NCI-H748 treated with DMSO at 0.1 percent for 48 hours (cell line): ENCODE results near the gene BFSP1.

Experiments
- DNase-seq: peaks from one replicate; lab custom pipeline; 2025; lab: John Stamatoyannopoulos, UW

The BFSP1 gene

GRCh38 chr20:17530716-17531664 is at the start of gene BFSP1:
Gene BFSP1, minus strand, starts transcription at chr20:17531379. Its CDS starts 50 bp downstream, at chr20:17531329.
- peak; percentile 67 for DNase-seq

GRCh38 chr20:17580895-17581294 is 49.7 kb upstream of the BFSP1 start:
- no peak for DNase-seq

DNA sequence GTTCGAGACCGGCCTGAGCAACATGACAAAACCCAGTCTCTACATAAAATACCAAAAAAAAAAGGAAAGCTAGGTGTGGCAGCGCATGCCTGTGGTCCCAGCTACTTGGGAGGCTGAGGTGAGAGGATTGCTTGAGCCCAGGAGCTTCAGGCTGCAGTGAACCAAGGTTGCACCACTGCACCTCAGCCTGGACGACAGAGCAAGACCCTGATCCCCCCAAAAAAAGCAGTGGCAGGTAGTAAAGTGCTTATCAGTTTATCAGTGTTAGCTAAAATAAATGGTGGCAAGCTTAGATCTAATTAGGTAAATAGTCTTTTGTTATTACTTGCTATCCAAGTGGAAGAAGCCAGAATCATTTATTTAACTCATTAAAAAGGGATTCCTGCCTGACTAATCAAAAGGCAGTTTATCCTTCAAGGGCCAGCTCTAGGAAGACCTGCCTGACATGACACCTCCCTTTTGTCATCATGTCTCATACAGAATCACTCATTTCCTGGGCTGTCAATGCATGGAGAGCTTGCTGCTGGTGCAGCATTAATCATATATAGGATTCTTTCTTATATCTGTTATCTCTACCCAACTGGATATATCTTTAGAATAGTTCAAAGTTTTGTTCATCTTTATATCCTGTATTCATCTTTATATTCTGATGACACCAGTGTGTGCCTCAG is 48.3 kb upstream of the BFSP1 start:
- no peak for DNase-seq

- DNase-seq, result no peak
Measured at GRCh38 chr20:17576215-17576614, 45.0 kb upstream of the BFSP1 start.

GRCh38 chr20:17573463-17573862 is 42.3 kb upstream of the BFSP1 start:
- no peak for DNase-seq

DNA sequence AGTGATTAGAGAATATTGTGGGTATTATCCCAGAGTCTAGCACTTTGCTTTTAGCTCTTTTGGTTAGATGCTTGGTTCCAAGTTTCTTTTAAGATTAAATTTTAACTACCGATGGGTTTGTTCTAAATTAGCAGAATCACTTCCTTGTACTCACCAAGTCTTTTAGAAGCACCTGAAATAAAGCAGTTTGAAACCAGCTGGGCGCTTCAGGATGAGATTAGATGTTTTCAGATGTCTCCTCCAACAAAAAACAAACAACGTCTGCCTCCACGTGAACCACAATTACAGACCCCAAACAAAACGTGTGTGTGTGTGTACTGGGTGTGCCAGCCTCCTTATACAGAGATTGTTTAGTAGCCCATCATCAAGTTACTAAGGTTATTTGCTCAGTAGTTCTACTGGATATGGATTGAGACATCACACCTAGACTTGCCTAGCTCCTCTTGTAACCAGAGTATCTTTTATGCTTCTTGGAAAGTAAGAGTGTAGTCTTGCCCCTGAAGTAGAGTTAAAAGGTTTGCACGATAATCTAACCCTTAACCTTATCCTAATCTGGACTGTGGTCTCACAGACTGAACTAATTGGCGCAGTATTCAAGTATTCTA is 41.0 kb upstream of the BFSP1 start:
- DNase-seq, result peak; percentile 94

- DNase-seq, result peak; percentile 62
Measured at GRCh38 chr20:17571153-17571527, 40.0 kb upstream of the BFSP1 start.

DNA sequence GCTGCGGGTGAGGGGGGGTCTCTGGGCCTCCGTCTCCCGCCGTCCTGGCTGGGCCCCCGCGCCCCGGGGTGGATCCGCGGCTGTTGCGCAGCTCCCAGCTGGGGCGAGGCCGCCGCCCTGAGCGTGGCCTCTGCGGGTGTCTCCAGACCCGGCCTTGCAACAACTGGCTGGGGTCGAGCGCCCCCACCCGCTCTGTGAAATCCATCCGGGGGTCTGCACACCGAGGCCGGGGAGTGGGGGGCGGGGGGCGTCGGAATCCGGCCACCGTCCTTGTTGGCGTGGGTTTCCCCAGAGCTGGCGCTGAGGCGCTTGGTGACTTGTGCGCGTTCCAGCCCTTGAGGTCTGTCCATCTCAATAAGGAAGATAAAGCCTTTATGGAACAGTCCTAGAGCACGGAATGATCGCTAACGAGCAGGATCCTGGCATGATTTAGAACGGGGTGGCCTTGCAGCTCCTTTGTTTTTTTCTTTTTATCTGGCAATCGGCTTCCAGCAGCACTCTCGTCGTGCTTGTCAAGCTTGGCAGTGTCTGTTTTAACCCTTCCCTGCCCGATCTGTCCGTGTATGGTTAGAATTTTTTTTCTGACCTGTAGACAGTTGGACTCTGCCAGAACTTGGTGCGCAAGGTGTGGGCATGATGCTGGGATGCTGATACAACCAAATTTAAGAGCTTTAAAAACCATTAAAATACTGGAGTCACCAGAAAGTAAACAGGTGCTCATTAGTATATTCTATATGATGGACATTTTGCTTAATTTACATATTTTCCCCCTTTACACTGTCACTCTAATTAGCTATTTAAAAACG is 39.4 kb upstream of the BFSP1 start:
- peak; percentile 71 for DNase-seq

DNA sequence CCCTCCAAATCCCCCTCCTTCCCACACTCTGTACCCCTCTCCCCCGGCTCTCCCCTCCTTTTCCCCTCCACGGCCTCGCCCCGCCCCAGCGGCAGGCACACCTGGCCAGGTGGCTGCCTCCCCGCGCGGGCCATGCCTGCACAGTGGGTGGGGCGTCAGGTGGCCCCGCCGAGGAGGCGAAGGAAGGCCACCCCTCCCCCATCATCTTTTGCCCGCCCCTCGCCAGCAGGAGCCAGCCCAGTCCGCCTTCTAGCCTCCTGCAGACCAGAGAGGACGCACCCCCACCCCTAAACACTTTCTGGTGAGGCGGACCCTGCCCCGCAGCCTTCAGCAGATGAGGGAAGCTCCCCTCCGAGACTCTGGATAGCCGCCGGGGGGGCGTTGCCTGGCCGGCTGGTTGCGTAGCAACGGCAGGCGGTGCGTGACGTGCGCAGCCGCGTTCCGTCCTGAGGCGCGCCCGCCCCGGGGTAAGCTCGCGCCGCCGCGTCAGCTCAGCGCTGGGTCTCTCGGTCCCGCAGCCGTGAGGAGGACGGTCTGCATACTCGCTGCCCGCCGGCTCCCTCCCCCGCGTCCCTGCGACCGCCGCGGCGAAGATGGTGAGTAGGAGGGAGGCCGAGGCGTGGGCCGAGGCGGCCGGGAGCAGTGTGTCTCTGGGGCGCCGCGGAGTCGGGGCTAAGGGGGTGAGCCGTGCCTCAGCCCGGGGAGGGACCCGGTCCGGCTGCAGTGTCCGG is 38.6 kb upstream of the BFSP1 start, which contains the start of gene DSTN:
Gene DSTN, plus strand, starts transcription at position 460 of the 731 bp plus-strand sequence. Its CDS starts 134 bp downstream, at position 594.
- DNase-seq, result peak; percentile 94

- DNase-seq, result peak; percentile 70
Measured at GRCh38 chr20:17568972-17569521, 37.9 kb upstream of the BFSP1 start.

- no peak for DNase-seq
Measured at GRCh38 chr20:17568045-17568788, 37.0 kb upstream of the BFSP1 start.

DNA sequence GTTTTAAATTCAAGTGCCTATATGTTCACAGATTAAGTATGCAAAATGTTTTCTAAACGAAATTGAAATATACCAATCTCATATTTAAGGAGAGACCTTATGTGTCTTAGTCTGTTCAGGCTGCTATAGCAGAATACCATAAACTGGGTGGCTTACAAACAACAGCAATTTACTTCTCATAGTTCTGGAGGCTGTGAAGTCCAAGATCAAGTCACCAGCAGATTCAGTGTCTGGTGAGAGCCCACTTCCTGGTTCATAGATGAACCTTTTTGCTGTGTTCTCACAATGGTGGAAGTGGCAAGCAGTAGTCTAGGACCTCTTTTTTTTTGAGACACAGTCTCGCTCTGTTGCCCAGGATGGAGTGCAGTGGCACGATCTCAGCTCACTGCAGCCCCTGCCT is 35.2 kb upstream of the BFSP1 start:
- DNase-seq, result no peak

DNA sequence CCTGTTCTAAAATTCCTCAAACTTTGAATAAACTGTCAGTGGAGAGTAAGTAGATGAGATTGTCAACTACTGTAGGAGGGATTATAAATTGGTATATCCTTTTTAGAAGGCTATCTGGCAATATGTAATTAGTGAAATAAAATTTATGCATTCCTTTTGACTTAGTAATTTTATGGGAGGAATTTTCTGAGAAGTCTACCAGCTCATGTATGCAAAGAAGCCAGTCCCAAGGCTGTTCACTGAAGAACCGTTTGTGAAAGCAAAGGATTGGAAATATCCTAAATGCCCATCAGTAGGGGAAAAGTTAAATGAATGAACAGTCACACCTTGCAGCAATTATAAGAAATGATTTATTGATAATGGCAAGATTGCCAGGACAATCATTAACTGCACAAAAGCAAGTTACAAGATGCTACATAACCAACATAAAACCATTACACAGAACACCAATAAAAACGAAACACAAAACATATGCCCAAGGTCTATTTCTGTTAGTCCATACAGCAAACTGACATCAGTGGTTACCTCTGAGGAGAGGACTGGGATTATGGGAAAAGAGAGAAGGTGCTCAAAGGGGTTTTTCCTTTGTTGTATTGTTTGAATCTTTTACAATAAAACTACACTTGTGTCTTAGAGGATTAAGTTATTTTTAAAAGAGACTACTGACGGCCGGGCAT is 34.1 kb upstream of the BFSP1 start:
- no peak for DNase-seq

- no peak for DNase-seq
Measured at GRCh38 chr20:17562804-17563305, 31.7 kb upstream of the BFSP1 start.

DNA sequence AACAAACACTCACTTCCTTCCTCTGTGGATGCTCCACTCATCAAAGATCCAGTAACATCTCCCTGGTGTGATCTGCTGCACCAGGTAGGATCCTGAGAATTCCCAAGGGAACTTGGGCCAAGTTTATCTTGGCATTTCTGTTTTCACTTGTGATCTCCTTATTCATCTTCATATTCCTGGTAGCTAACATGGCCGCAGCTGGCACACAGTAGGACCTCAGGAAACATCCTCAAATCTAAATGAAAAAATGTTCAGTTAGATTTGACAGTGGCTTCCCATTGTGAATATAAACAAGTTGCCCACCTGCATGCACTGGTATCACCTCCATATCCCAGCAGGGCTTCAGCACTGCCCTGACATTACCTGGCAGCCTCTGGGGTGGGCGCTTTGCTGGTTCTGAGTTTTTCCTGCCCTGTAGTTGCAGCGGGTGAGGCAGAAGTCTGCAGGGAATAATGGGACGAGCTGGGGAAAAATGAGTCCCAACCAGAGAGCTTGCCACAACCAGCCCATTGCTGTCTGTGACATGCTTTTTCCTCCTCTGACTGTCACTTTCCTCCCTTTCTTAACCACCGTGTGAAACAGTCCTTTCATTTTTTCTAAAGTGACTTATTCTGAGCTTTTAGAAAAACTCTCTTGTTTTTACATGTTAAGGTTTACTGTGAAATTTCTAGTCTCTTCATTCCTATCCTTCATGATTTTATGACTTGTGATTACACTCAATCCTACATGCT is 29.3 kb upstream of the BFSP1 start:
- no peak for DNase-seq

GRCh38 chr20:17559338-17559737 is 28.2 kb upstream of the BFSP1 start:
- no peak for DNase-seq

GRCh38 chr20:17558941-17559304 is 27.7 kb upstream of the BFSP1 start:
- DNase-seq, result no peak

DNA sequence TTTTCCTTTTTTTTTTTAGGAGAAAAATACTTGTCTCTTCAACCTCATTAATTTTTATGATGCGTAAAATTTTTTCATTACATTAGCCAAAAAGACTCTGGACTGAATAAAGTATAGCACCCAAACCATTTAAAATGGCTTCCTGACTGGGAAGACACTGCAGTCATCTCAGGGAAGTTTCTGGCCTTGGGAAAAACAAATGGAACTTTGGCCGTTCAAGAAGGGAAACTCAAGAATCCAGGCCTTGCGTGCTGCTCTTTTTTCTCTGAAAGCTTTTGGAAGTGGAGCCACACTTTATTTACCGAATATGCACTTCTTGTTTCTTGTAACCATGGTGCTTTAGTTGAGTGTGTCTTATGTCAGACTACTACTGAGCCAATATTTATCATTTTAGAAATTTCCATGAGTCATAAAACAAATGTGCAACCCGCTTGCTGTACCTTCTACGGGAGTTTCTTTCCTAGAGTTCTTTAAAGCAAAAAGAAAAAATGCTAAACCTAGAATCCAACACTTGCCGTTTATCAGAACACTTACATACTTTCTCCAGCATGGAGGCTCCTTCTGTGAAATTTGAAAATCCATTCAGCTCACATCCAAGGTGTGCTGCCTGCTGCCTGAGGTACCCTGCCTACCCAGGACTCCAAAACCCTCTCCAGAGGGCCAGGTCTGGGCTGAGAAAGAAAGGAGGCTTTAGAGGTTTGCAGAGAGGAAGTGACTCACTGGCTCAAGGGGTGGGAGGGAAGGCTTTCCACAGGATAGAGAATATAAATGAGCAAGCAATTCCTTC is 27.2 kb upstream of the BFSP1 start:
- no peak for DNase-seq
